ENCODE measurements around the gene GNPTG. TPM values are rescaled to one million over a fixed set of nuclear protein-coding genes. Genes with fewer than 3 reads are reported as not detected.

Gene GNPTG
- polyA plus RNA-seq, 1 experiment = 113 TPM

- ChIA-PET POLR2A (no interaction called here), CTCF (interaction anchor here (1.0 kb wide), 1 partner anchor 100 kb away, joined by 3 read pairs; no protein-coding TSS in a partner anchor)
- Histone ChIP-seq H3K27me3 (ENCODE audit: control insufficient read depth, insufficient read depth, low read length) (no peaks in the 10 kb centered on the region), H3K4me3 (ENCODE audit: low read depth, low read length) (no peak overlapping the region), H3K36me3 (ENCODE audit: control insufficient read depth, insufficient read depth, low read length) (peaks cover 33% of the 10 kb centered on the region)
- DNase-seq (ENCODE audit: low read depth) = no peak
- TF ChIP-seq, protein P1, sequence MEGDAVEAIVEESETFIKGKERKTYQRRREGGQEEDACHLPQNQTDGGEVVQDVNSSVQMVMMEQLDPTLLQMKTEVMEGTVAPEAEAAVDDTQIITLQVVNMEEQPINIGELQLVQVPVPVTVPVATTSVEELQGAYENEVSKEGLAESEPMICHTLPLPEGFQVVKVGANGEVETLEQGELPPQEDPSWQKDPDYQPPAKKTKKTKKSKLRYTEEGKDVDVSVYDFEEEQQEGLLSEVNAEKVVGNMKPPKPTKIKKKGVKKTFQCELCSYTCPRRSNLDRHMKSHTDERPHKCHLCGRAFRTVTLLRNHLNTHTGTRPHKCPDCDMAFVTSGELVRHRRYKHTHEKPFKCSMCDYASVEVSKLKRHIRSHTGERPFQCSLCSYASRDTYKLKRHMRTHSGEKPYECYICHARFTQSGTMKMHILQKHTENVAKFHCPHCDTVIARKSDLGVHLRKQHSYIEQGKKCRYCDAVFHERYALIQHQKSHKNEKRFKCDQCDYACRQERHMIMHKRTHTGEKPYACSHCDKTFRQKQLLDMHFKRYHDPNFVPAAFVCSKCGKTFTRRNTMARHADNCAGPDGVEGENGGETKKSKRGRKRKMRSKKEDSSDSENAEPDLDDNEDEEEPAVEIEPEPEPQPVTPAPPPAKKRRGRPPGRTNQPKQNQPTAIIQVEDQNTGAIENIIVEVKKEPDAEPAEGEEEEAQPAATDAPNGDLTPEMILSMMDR (IDR thresholded peaks at IDR 0.05; ENCODE audit: insufficient read depth, low read depth, low read length) = no peak
Observed at GRCh38 chr16:1401061-1401757, 49.5 kb downstream of the GNPTG start.

GRCh38 chr16:1401758-1402154 is 50.0 kb downstream of the GNPTG start:
- POLR2A ChIA-PET = no interaction called here
- Histone ChIP-seq H3K4me3 (ENCODE audit: low read depth, low read length) (no peak overlapping the region), H3K36me3 (ENCODE audit: control insufficient read depth, insufficient read depth, low read length) (peaks cover 33% of the 10 kb centered on the region), H3K27me3 (ENCODE audit: control insufficient read depth, insufficient read depth, low read length) (no peaks in the 10 kb centered on the region)
- no peak for DNase-seq (ENCODE audit: low read depth)
- TF ChIP-seq, protein P1 (IDR thresholded peaks at IDR 0.05; ENCODE audit: insufficient read depth, low read depth, low read length) = no peak
- CTCF ChIA-PET = no interaction called here

GRCh38 chr16:1403036-1403435 is 51.3 kb downstream of the GNPTG start:
- Histone ChIP-seq H3K27me3 (ENCODE audit: control insufficient read depth, insufficient read depth, low read length) (no peaks in the 10 kb centered on the region), H3K36me3 (ENCODE audit: control insufficient read depth, insufficient read depth, low read length) (peaks cover 32% of the 10 kb centered on the region), H3K4me3 (ENCODE audit: low read depth, low read length) (no peak overlapping the region)
- DNase-seq (ENCODE audit: low read depth) = no peak
- ChIA-PET CTCF (no interaction called here), POLR2A (no interaction called here)
- TF ChIP-seq, protein P1 (IDR thresholded peaks at IDR 0.05; ENCODE audit: insufficient read depth, low read depth, low read length) = no peak

DNA sequence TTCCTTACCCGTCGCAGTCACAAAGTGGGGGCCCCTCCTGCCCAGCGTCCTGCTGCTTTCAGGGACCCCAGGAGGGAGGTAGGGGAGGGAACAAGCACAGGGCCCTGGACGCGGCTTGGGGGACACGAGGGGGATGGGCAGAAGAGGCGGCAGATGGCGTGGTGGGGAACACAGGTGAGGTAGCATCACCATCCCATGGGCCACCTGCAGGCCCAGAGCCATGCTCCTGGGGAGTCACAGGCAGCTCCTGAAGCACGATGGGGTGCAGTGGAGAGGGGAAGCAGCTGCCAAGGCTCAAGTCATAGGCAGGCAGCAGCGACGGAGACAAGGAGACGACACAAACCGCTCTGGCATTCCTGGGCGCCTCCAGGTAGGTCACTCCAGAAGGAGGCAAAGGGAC is 52.0 kb downstream of the GNPTG start:
- TF ChIP-seq, protein P1 (IDR thresholded peaks at IDR 0.05; ENCODE audit: insufficient read depth, low read depth, low read length) = no peak
- Histone ChIP-seq H3K36me3 (ENCODE audit: control insufficient read depth, insufficient read depth, low read length) (peaks cover 29% of the 10 kb centered on the region), H3K27me3 (ENCODE audit: control insufficient read depth, insufficient read depth, low read length) (no peaks in the 10 kb centered on the region), H3K4me3 (ENCODE audit: low read depth, low read length) (no peak overlapping the region)
- POLR2A ChIA-PET = no interaction called here
- CTCF ChIA-PET = no interaction called here
- DNase-seq (ENCODE audit: low read depth) = no peak

DNA sequence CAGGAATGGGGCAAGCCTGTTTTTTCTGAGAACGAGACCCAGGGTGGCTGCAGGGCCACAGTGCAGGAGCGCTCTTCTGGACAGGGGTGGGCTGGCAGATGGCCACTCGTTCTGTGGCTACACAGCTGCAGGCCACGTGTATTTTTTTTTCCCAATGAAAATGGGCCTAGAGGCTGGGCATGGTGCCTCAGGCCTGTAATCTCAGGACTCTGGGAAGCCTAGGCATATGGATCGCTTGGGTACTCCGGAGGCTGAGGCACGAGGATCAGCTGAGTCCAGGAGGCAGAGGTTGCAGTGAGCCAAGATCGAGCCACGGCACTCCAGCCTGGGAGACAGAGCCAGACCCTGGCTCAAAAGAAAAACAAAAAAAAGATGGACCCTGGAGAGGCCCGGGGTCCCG is 56.0 kb downstream of the GNPTG start:
- ChIA-PET POLR2A (no interaction called here), CTCF (interaction anchor here (1.8 kb wide), 1 partner anchor 44 kb away, joined by 6 read pairs; no protein-coding TSS in a partner anchor)
- TF ChIP-seq, protein P1 (IDR thresholded peaks at IDR 0.05; ENCODE audit: insufficient read depth, low read depth, low read length) = no peak
- H3K36me3 ChIP-seq (ENCODE audit: control insufficient read depth, insufficient read depth, low read length) = peaks cover 14% of the 10 kb centered on the region
- no peaks in the 10 kb centered on the region for H3K27me3 ChIP-seq (ENCODE audit: control insufficient read depth, insufficient read depth, low read length)
- peak overlapping the region; percentile 13; the same call in 1 of the 2 replicates for H3K4me3 ChIP-seq (ENCODE audit: low read depth, low read length)
- no peak for DNase-seq (ENCODE audit: low read depth)

Data from BJ (cell line).